T-cell (primary cell): ENCODE data around the gene LGALS14. TPM values are rescaled to one million over a fixed set of nuclear protein-coding genes. Genes with fewer than 3 reads are reported as not detected.

ENCODE experiments used
- ATAC-seq, 4 experiments: fragments of 200-7000 bp in 3 of 4; fragments of 150-1000 bp in 1 of 4; cut with Tn5 transposase; replicated peaks in 1 of 4; 1 replicate in 3 of 4; 2 replicates in 1 of 4; pipeline ENCODE4 v1.10.0; 2021; ENCODE audit warnings: moderate library complexity in 3 of 4, mild to moderate bottlenecking in 2 of 4, moderate number of reproducible peaks in 1 of 4
- CTCF ChIA-PET, 2 donors: fragments of 300-600 bp; sonication (Branson Sonifier 250); formaldehyde crosslinking; loops; one replicate each; lab custom pipeline; 2022; ENCODE audit warnings: antibody characterized with exemption in 2 of 2; lab: Charles Lee
- POLR2A ChIA-PET, 2 donors: fragments of 300-600 bp; sonication (Branson Sonifier 250); formaldehyde crosslinking; loops; one replicate each; lab custom pipeline; 2022; ENCODE audit warnings: antibody characterized with exemption in 2 of 2; lab: Charles Lee
- DNase-seq, 35 experiments: peaks; one replicate each; pipeline versions ENCODE4 v3.0.0 to v3.0.0-alpha.2; 2013 to 2023
- H3K27ac ChIP-seq: one replicate; pipeline ENCODE4 v1.5.1; 2013; ENCODE audit warnings: low read length
- H3K27me3 ChIP-seq, 2 experiments: replicated peaks in 1 of 2; 1 replicate in 1 of 2; 2 replicates in 1 of 2; pipeline versions ENCODE4 v1.6.1 to v1.7.0; 2013; ENCODE audit warnings: low read length in 1 of 2, mixed read lengths in 1 of 2; ENCODE audit not compliant: control insufficient read depth in 2 of 2, insufficient read depth in 2 of 2; ENCODE audit errors: extremely low read depth in 1 of 2
- H3K36me3 ChIP-seq, 2 donors: 1 replicate in 1 of 2; 2 replicates in 1 of 2; pipeline versions ENCODE4 v1.6.1 to v1.7.0; 2013; ENCODE audit warnings: low read length in 1 of 2; ENCODE audit not compliant: control insufficient read depth in 2 of 2, insufficient read depth in 1 of 2; ENCODE audit errors: extremely low read depth in 1 of 2
- H3K4me1 ChIP-seq, 2 experiments: 1 replicate in 1 of 2; 2 replicates in 1 of 2; pipeline versions ENCODE4 v1.6.1 to v1.7.0; 2013; ENCODE audit warnings: low read length in 2 of 2, mixed read lengths in 1 of 2; ENCODE audit not compliant: insufficient read depth in 2 of 2, control insufficient read depth in 1 of 2; ENCODE audit errors: extremely low read depth in 1 of 2
- H3K4me3 ChIP-seq, 2 donors: 1 replicate in 1 of 2; 2 replicates in 1 of 2; pipeline versions ENCODE4 v1.5.1 to v1.7.0; 2013; ENCODE audit warnings: mild to moderate bottlenecking in 2 of 2, low read length in 1 of 2, moderate library complexity in 1 of 2; ENCODE audit not compliant: control insufficient read depth in 1 of 2; ENCODE audit errors: extremely low read depth in 1 of 2
- H3K9me3 ChIP-seq: 2 replicates; pipeline ENCODE4 v1.7.0; 2013
- H3K27ac Mint-ChIP-seq, 2 donors: one replicate each; pipeline ENCODE4 v1.8.0; 2020 to 2021; ENCODE audit warnings: mild to moderate bottlenecking in 2 of 2, mixed read lengths in 2 of 2
- H3K27me3 Mint-ChIP-seq, 2 donors: one replicate each; pipeline ENCODE4 v1.8.0; 2021 to 2022; ENCODE audit warnings: mixed read lengths in 2 of 2
- H3K36me3 Mint-ChIP-seq: one replicate; pipeline ENCODE4 v1.8.0; 2021; ENCODE audit warnings: mixed read lengths
- H3K4me1 Mint-ChIP-seq, 3 donors: one replicate each; pipeline ENCODE4 v1.8.0; 2020 to 2022; ENCODE audit warnings: mixed read lengths in 3 of 3, mild to moderate bottlenecking in 1 of 3
- H3K4me3 Mint-ChIP-seq, 3 donors: one replicate each; pipeline ENCODE4 v1.8.0; 2020 to 2022; ENCODE audit warnings: mild to moderate bottlenecking in 3 of 3, mixed read lengths in 3 of 3, moderate library complexity in 3 of 3
- H3K9me3 Mint-ChIP-seq, 3 donors: one replicate each; pipeline ENCODE4 v1.8.0; 2020 to 2022; ENCODE audit warnings: mixed read lengths in 3 of 3
- WGBS: methylation state at CpG from one replicate; pipeline ENCODE4 v1.1.5; 2013; ENCODE audit warnings: missing lambda C conversion rate; ENCODE audit not compliant: insufficient coverage; 5-methylcytosine and 5-hydroxymethylcytosine counted together
- total RNA-seq, 35 experiments: library from RNA in 6 of 35; stranded (reverse) in 6 of 35; fragments of 120-200 nt in 1 of 35; gene quantifications; one replicate each; pipeline versions ENCODE4 v1.2.1 to v1.2.4 and lab custom pipeline; 2013 to 2026

LGALS14 gene
- total RNA-seq, 5 donors from 2014 or later (not counting 1 experiment from before 2014, with no cell fraction given): 0.49 to 1.2 TPM; not detected in 3

DNA sequence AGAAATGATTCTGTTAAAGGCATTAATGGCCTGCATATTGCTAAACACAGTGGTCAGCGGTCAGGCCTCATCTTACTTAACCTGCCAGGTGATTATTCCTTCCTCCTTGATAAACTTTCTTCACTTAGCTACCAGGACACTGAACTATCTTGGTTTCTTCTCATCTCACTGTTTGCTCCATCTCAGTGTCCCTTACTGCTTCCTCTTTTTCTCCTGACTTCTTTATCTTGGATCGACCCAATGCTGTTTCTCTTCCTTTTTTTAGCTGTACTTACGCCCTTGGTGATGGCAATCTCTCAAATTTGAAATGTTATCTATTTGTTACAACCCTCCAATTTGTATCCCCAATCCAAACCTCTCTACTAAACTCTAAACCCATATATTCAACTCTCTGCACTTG, 41.4 kb downstream of the LGALS14 start:
- ChIA-PET CTCF (no interaction called here), POLR2A (no interaction called here)
- Mint-ChIP-seq H3K9me3 (no peaks in the 10 kb centered on the region), H3K36me3 (no peaks in the 10 kb centered on the region), H3K4me3 (no peak overlapping the region), H3K27me3 (peaks cover 18 to 34% of the 10 kb centered on the region in 2 donors), H3K4me1 (peaks cover 0 to 3% (median 0%) of the 10 kb centered on the region in 3 donors), H3K27ac (no peak overlapping the region)
- ATAC-seq (no peak), DNase-seq (no peak)
- peaks cover 0 to 8% of the 10 kb centered on the region in 2 experiments for H3K27me3 ChIP-seq
- H3K4me1 ChIP-seq: no peaks in the 10 kb centered on the region
- H3K9me3 ChIP-seq: no peaks in the 10 kb centered on the region
- no peak overlapping the region for H3K27ac ChIP-seq
- 28% methylated on average over 3 of the region's 3 CpGs for WGBS
- no peak overlapping the region for H3K4me3 ChIP-seq
- no peaks in the 10 kb centered on the region for H3K36me3 ChIP-seq

GRCh38 chr19:39746836-39747529, 42.7 kb downstream of the LGALS14 start:
- H3K36me3 ChIP-seq: no peaks in the 10 kb centered on the region
- Mint-ChIP-seq H3K36me3 (no peaks in the 10 kb centered on the region), H3K27me3 (peaks cover 20 to 27% of the 10 kb centered on the region in 2 donors), H3K4me3 (no peak overlapping the region), H3K9me3 (no peaks in the 10 kb centered on the region), H3K4me1 (no peaks in the 10 kb centered on the region), H3K27ac (no peak overlapping the region)
- ChIA-PET CTCF (no interaction called here), POLR2A (interaction anchor here in 1 of 2 donors (0.6 kb wide), 1 partner anchor 10 kb away, joined by 3 read pairs; no protein-coding TSS in a partner anchor)
- H3K9me3 ChIP-seq: no peaks in the 10 kb centered on the region
- WGBS: 63% methylated on average over 2 of the region's 4 CpGs
- peaks cover 0 to 14% of the 10 kb centered on the region in 2 experiments for H3K27me3 ChIP-seq
- no peak overlapping the region for H3K4me3 ChIP-seq
- H3K27ac ChIP-seq: no peak overlapping the region
- no peak for ATAC-seq
- H3K4me1 ChIP-seq: no peaks in the 10 kb centered on the region
- DNase-seq: no peak

- no peak overlapping the region for H3K4me3 Mint-ChIP-seq
- Histone ChIP-seq H3K4me3 (no peak overlapping the region), H3K9me3 (no peaks in the 10 kb centered on the region), H3K27ac (no peak overlapping the region), H3K4me1 (no peaks in the 10 kb centered on the region), H3K27me3 (peaks cover 0 to 25% of the 10 kb centered on the region in 2 experiments), H3K36me3 (no peaks in the 10 kb centered on the region)
- peaks cover 8 to 21% of the 10 kb centered on the region in 2 donors for H3K27me3 Mint-ChIP-seq
- H3K27ac Mint-ChIP-seq: no peak overlapping the region
- WGBS: 90% methylated on average over 4 of the region's 5 CpGs
- no peak for DNase-seq
- no peaks in the 10 kb centered on the region for H3K36me3 Mint-ChIP-seq
- no peak for ATAC-seq
- H3K9me3 Mint-ChIP-seq: no peaks in the 10 kb centered on the region
- H3K4me1 Mint-ChIP-seq: no peaks in the 10 kb centered on the region
- ChIA-PET POLR2A (no interaction called here), CTCF (no interaction called here)
Measured at GRCh38 chr19:39749981-39750380, 45.7 kb downstream of the LGALS14 start.

DNA sequence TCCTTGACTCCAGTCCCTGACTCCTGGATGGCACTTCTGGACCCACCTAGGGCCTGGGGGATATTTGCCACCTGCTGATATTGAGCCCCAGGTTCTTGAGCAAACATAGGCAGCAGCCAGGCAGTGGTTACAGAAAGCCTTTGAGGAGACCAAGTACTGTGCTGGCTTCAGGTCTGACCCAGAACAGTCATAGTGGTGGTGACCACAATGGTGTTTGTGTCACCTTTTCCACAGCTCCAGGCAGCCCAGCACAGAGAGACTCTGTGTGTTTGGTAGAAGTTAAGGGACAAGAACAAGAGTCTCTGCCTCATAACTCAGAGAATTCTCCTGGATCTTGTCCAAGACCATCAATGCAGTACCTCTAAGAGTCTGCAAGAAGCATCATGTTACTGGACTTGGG, 48.1 kb downstream of the LGALS14 start:
- Histone ChIP-seq H3K27ac (no peak overlapping the region), H3K36me3 (no peaks in the 10 kb centered on the region), H3K4me3 (no peak overlapping the region), H3K27me3 (peaks cover 0 to 22% of the 10 kb centered on the region in 2 experiments), H3K4me1 (no peaks in the 10 kb centered on the region), H3K9me3 (no peaks in the 10 kb centered on the region)
- Mint-ChIP-seq H3K9me3 (no peaks in the 10 kb centered on the region), H3K4me3 (no peak overlapping the region), H3K36me3 (no peaks in the 10 kb centered on the region), H3K27me3 (peaks cover 12 to 23% of the 10 kb centered on the region in 2 donors), H3K4me1 (no peaks in the 10 kb centered on the region), H3K27ac (no peak overlapping the region)
- no peak for DNase-seq
- ChIA-PET CTCF (no interaction called here), POLR2A (no interaction called here)
- no peak for ATAC-seq

DNA sequence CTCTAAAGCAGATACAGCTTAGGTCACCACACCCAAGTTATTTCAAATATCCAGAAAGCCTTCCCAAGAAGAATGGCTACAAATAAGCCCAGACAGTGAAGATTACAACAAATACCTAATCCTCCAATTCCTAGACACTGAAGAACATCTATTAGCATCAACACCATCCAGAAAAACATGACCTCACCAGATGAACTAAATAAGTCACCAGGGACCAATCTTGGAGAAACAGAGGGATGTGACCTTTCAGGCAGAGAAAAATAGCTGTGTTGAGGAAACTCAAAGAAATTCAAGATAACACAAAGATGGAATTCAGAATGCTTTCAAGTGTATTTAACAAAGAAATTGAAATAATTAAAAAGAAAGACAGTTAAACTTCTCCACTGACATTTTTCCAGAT, 48.5 kb downstream of the LGALS14 start:
- no peak for ATAC-seq
- H3K4me1 Mint-ChIP-seq: no peaks in the 10 kb centered on the region
- CTCF ChIA-PET: no interaction called here

GRCh38 chr19:39754544-39754943, 50.3 kb downstream of the LGALS14 start:
- Mint-ChIP-seq H3K9me3 (no peaks in the 10 kb centered on the region), H3K4me3 (no peak overlapping the region), H3K36me3 (no peaks in the 10 kb centered on the region), H3K27me3 (peaks cover 21 to 33% of the 10 kb centered on the region in 2 donors), H3K27ac (no peak overlapping the region), H3K4me1 (no peaks in the 10 kb centered on the region)
- WGBS: no CpG with 5 or more reads among the region's 2 CpGs
- Histone ChIP-seq H3K4me1 (no peaks in the 10 kb centered on the region), H3K27ac (no peak overlapping the region), H3K9me3 (no peaks in the 10 kb centered on the region), H3K4me3 (no peak overlapping the region), H3K27me3 (peaks cover 3 to 28% of the 10 kb centered on the region in 2 experiments), H3K36me3 (no peaks in the 10 kb centered on the region)
- no peak for DNase-seq
- ATAC-seq: no peak
- POLR2A ChIA-PET: interaction anchor here in 1 of 2 donors (0.5 kb wide), 1 partner anchor 26 kb away, joined by 4 read pairs; no protein-coding TSS in a partner anchor
- CTCF ChIA-PET: interaction anchor here in 1 of 2 donors (0.6 kb wide), 1 partner anchor 84 kb away, joined by 3 read pairs; no protein-coding TSS in a partner anchor

More for the DNA sequence above, 48.5 kb downstream of the LGALS14 start:
- Histone ChIP-seq H3K27me3 (peaks cover 0 to 24% of the 10 kb centered on the region in 2 experiments), H3K36me3 (no peaks in the 10 kb centered on the region), H3K4me3 (no peak overlapping the region), H3K27ac (no peak overlapping the region), H3K9me3 (no peaks in the 10 kb centered on the region), H3K4me1 (no peaks in the 10 kb centered on the region)
- POLR2A ChIA-PET: no interaction called here
- DNase-seq: no peak
- Mint-ChIP-seq H3K27ac (no peak overlapping the region), H3K4me3 (no peak overlapping the region), H3K36me3 (no peaks in the 10 kb centered on the region), H3K9me3 (no peaks in the 10 kb centered on the region), H3K27me3 (peaks cover 14 to 26% of the 10 kb centered on the region in 2 donors)
